Gastroesophageal sphincter (tissue), 3 donors: ENCODE measurements around the gene SCN11A.

Experiments
- CTCF ChIP-seq, 4 experiments: fragments of 200-600 bp in 2 of 4; fragments of 450-650 bp in 2 of 4; sonication (generic) in 1 of 4; IDR thresholded peaks; one replicate each; pipeline ENCODE4 v1.5.1; 2017 to 2019; ENCODE audit warnings: antibody characterized with exemption in 4 of 4, mild to moderate bottlenecking in 2 of 4, moderate library complexity in 2 of 4
- POLR2A ChIP-seq, 2 donors: fragments of 450-650 bp; IDR thresholded peaks; one replicate each; pipeline ENCODE4 v1.6.1; 2017; ENCODE audit warnings: antibody characterized with exemption in 2 of 2, mild to moderate bottlenecking in 2 of 2, moderate library complexity in 1 of 2

DNA sequence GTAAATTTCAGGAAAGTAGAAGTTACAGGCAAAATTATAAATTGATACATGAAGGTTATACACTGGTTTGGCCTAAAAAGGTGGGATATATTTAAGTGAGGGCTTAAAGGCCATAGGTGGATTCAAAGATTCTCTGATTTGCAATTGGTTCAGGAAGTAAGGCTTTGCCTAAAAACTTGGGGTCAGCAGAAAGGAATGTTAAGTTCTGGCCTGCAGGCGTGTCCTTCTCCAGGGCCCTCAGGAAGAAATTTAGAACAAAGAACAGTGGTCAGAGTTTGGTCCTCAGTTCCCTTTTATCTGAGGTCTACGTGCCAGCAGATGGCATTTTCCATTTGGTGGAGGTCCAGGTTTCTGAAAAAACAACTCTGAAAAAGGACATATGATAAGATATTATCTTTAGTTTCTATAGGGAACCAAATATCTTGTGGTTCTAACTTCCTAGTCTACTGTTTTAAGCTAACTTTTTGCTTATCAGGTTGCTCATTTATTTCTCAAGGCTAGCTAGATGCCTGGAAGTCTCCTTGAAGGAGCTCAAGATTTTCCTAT, 40.5 kb downstream of the SCN11A start:
- TF ChIP-seq CTCF (IDR thresholded peaks at IDR 0.05) (no peak), POLR2A (IDR thresholded peaks at IDR 0.05) (no peak)
